ENCODE results near the gene APELA.

- TF ChIP-seq CTCF (IDR thresholded peaks at IDR 0.05): no peak
- TF ChIP-seq POLR2A (IDR thresholded peaks at IDR 0.05): no peak
Measured at GRCh38 chr4:164847016-164847415, 30.0 kb upstream of the APELA start.

Data from heart left ventricle (tissue), 13 donors.